NCI-H2196 treated with DMSO at 0.1 percent for 48 hours (cell line): ENCODE data around the gene USP26.
"Not testable (repeated sequence)": the region's sequence is repeated elsewhere in the genome, so short reads cannot be mapped to it uniquely, and the experiment has no call there.

Source experiments
- DNase-seq: peaks from one replicate; lab custom pipeline; 2025; ENCODE audit not compliant: unreplicated experiment; lab: John Stamatoyannopoulos, UW

Gene USP26, protein sequence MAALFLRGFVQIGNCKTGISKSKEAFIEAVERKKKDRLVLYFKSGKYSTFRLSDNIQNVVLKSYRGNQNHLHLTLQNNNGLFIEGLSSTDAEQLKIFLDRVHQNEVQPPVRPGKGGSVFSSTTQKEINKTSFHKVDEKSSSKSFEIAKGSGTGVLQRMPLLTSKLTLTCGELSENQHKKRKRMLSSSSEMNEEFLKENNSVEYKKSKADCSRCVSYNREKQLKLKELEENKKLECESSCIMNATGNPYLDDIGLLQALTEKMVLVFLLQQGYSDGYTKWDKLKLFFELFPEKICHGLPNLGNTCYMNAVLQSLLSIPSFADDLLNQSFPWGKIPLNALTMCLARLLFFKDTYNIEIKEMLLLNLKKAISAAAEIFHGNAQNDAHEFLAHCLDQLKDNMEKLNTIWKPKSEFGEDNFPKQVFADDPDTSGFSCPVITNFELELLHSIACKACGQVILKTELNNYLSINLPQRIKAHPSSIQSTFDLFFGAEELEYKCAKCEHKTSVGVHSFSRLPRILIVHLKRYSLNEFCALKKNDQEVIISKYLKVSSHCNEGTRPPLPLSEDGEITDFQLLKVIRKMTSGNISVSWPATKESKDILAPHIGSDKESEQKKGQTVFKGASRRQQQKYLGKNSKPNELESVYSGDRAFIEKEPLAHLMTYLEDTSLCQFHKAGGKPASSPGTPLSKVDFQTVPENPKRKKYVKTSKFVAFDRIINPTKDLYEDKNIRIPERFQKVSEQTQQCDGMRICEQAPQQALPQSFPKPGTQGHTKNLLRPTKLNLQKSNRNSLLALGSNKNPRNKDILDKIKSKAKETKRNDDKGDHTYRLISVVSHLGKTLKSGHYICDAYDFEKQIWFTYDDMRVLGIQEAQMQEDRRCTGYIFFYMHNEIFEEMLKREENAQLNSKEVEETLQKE

DNA sequence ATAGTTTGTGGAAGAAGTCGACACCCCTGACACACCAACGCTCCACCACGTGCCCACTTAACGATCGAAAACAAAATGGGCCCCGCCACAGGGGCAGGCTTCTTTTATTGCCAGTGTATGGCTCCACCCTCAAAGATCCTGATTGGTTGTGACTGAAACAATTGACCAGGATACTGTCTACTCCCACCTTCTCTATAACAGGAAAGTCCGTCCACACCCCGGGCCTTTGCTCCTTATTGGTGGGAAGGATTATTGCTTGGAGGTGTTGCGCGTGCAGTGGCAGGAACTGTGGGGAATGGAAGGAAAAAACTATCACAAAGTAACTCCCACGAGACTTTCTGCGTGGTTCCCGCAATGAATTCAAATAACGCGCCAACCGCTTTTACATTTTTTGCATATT is at the start of gene USP26:
Gene USP26, minus strand, starts transcription at position 79 of the 400 bp plus-strand sequence. CDS start 68,889 bp downstream, outside the sequence.
- DNase-seq = no peak

DNA sequence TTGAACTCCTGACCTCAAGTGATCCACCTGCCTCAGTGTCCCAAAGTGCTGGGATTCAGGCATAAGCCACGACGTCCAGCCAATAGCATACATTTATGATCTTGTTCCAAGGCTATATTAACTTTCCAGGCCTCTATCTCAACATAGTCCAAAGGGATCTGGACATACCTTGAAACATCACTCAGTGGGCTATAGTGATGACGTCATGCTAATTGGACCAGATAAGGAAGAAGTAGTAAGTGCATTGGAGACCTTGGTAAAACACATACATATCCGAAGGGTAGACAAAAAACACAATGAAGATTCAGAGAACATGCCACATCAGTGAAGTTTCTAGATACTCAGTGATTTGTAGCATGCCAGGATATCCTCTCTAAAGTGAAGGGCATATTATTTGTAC is 37.4 kb upstream of the USP26 start:
- no peak for DNase-seq

DNA sequence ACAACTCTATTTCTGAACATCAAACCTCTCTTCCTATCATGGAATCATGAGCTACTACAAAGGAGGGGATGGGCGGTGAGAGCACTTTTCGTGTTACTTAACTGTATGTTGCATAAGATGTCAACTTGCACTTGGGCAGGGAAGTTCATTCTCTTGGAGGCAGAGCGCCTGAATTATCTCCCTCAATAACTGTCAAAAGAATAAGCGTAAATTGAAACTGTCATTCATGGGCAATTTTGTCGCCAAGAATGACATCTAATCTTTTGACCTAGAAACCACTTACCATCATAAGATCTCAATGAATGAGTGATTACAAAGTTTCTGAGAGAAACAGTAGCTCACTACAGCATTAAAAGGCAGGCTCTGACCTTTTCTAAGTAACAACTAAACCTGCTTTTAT is 23.5 kb upstream of the USP26 start:
- DNase-seq = no peak

DNA sequence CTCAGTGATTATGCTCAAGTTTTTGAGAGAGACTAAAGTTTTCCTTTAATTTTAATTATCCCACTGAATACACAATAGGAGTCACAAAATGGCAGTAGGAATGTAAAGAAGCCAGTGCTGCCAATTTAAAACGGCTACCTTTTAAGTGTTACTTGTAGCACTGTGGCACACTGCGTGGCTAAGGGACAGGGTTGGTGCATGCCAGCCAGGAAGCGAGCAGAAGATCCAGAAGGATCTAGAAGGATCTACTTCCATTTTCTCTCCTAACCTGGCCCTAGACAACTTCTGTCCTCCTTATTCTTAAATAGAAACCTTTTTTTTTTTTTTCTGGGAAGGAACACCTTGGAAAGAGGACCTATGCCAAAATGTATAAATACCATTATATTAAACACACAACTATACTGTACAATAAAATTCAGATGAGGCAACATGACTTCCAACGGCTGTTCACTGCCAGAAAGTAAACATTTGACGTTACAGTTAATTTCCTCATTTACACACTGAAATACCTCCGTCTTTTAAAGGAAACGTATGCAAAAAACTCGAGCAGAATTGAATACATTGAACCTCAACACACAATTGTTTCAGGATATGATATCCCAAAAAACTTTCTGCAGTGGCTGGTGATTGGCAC is 2.7 kb downstream of the USP26 start:
- no peak for DNase-seq

DNA sequence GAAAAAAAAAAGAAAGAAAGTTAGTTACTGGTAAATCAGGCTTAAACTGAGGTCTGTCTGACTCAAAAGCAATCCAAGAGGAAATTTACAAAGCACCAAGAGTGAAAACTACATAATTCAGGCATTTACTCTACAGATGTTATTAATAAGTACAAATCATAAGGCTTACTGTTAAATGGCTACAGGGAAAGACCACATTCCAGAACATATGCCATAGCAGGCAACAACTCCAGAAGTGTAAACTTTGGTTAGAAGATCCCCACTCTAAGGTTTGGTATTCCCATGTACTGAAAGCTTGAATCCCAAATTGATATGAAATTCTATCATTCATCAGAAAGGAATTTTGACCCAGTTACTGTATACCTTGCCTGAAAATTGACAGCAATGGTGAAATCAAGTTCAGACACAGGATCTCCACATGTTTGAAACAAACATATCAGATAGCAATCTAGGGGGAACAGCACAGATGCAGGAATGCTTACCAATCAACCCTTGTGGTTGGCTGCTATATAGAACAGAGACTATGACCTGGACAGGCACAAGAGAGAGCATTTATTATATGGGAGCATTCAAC is 6.6 kb downstream of the USP26 start:
- no peak for DNase-seq

DNA sequence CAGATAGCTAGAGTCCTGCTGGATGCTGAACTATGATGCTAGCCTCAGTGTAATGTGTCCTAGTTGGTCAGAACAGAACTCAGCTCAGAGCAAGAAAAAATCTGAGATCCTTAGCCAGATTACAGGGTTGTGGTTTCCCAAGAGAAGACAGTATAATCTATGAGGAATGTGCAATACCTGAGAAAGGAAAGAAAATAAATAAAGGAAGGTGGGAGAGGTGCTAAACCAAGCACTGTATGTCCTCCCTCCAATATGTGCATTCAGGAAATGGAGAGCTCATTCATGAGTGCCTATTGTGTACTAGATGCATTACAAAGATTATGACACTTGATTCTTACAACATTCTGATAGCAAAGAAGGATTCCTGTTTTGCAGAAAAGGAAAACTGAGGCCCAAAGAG is 7.5 kb downstream of the USP26 start:
- DNase-seq = no peak

DNA sequence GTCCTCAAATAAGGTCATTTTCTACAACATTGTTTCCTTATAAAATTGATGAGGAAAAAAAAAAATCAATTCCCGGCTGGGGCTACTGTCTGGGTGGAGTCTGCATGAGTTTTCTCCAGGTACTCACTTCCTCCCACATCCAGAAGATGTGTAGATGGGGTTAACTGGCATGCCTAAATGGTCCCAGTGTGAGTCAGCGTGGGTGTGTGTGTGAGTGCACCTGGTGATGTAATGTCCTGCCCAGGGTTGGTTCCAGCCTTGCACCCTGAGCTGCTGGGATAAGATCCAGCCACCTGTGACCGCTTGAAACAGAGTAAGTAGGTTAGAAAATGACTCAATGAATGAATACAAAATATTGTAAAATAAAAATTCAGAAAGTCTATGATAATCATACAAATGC is 11.1 kb downstream of the USP26 start:
- DNase-seq = no peak

DNA sequence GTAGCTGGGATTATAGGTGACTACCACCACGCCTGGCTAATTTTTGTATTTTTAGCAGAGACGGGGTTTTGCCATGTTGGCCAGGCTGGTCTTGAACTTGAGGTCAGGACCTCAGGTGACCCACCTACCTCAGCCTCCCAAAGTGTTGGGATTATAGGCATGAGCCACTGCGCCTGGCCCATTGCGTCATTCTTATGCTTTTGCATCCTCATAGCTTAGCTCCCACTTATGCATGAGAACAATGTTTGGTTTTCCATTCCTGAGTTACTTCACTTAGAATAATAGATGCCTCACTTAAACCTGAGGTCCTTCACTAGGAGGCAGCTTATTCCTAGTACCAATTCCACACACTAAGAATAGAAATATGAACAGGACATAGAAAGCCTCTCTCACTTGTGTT is 11.9 kb downstream of the USP26 start:
- not testable (repeated sequence) for DNase-seq

DNA sequence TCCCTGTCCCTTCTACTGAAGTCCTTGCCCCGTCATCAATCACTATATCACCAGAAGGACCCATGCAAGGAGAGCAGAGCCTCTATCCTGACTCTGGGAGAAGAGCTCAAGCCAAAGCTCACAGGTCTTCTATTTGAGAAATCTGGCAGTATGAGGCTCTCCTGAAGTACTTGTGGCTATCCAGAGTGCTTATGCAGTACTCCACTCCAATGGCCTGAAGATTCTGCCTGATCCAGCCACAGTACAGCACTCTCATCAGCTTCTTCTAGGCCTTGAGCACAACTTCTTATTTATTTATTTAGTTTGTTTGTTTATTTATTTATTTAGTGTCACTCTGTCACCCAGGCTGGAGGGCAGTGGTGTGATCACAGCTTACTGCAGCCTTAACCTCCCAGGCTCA is 13.0 kb downstream of the USP26 start:
- no peak for DNase-seq

DNA sequence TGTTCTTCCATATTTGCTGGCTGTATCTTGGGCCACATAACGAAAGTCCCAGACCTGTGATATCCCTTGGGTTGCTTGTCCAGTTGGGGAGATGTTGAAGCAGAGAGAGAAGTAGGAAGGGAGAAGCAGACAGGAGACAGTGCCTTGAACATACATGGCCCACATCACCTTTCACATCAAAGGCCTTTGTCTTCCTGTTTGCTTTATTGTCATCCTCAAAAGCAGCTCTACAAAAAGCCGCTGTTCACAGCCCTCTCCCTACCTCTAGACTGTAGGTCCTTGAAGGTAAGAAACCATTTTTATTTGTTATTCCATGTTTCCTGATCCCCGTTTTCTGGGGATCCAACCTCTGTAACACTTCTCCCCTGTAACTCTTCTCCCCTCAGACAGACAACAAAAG is 14.9 kb downstream of the USP26 start:
- no peak for DNase-seq

DNA sequence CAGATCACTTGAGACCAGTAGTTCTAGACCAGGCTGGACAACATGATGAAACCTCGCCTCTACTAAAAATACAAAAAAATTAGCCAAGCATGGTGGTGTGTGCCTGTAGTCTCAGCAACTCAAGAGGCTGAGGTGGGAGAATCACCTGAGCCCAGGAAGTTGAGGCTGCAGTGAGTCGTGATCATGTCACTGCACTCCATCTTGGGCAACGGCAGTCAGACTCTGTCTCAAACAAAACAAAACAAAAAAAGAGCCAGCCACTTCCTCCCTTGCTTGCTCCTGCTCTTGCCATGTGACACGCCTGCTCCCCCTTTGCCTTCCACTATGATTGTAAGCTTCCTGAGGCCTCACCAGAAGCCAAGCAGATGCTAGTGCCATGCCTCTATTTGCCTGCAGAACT is 19.1 kb downstream of the USP26 start:
- DNase-seq = not testable (repeated sequence)

DNA sequence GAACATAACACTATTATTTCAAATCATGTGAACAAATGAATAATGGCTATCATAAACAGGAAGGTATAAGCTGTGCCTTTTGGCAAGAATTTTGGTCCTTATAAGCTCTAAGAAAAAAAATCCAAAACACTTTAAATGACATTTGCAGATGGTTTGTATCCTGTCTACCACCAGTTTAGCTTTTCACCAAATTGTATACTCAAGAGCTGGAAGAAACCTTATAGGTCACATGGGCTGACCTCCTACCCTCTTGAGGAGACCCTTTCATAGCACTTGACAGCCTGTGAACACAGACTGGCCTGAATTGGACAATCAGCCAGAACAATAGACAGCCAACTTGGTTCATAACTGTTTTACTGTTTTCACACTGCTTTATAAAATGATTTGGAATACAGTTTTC is 24.3 kb downstream of the USP26 start:
- DNase-seq = no peak

DNA sequence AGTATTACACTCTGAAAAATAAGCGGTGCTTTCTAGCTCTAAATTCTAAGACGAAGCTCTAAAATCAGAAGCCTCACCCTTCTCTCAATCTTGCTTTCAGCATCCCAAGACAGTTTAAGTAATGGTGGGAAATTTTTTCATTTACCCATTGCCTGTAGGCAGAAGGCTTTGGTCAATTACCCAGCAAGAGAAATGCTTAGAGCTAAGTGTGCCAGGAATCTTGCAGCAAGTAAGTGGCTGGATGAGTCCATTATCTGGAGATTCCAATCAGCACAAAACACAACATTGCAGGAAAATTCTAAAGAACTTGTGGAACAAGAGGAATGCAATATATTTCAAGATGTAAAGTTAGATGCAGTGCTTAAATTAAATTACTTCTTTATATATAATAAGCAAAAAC is 28.4 kb downstream of the USP26 start:
- DNase-seq = no peak

DNA sequence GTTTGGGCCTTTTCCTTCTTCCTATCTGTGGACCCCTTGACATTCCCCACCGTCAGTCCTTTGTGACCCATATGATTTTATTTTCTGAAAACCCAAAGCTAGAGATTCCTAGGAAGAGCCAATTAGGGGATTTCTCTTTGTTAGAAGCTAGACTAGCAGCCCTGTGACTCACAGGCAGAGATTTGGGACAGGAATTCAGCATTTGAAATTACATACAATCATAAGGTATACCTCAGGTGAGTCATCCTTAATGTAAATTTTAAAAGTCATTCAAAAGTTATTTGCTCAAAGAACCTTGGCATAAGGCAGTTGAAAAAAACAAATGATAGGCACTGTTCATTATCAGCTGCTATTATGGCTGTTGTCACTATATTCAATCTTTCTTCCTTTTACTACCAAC is 40.6 kb downstream of the USP26 start:
- no peak for DNase-seq

DNA sequence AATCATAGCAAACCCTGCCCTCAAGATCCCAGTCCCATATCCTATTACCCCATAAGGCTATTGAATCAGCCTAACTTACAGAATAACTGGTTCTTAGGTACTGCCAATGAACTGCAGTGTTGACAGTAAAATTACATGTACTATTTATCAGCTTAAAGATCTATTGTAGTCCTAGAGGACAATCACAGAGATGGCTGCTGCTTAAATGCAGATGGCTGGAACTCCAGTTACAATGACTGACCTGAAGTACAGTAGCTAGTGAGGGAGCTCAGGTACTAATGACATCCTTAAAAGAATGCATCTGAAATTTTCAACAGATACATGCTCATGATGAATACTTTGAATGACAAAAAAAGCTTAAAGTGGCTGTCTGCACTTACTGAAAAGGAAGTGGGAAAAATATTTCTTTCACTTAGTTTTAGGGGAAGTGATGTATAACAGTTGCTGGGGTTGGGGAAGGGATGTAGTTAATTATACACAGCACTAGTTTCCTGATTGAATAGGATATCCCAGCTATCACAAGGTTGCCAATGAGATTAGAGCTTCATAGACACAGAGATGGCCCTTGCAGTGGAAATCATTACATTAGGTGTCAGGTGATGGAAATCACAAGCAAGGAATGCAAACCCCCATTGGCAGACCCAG is 42.0 kb downstream of the USP26 start:
- no peak for DNase-seq

DNA sequence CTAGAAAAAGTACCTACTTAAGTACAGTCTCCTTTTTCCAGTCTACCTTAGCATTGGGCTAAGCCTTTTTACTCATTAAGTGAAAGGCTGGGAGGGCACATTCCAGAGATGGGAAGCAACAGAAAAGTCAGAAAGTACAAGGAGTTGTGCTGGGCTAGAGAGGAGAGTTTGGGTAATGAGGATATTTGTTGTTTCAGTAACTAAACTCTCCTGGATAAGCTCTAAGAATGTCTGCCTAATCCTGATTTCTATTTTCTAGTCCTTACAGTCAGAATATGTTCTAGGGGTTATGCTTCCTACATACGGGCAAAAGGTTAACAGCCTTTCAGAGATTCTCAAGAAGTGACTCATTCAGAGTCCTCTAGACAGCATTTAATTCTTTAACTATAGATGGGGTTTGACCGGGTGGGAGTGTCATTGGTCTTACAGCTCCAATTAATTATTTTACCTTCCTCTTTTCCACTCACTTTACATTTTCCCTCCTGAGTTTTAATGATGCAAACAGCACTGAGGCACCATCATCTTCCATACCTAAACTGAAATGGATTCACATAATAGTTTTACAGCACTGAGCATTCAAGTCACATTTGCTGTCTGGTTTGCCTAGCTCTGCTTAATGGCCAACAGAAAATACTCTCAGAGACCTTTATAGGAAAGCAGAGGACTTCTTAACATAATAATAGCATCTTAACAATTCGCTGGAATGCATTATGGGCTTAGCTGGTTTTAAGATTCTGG is 42.9 kb downstream of the USP26 start:
- DNase-seq = no peak

DNA sequence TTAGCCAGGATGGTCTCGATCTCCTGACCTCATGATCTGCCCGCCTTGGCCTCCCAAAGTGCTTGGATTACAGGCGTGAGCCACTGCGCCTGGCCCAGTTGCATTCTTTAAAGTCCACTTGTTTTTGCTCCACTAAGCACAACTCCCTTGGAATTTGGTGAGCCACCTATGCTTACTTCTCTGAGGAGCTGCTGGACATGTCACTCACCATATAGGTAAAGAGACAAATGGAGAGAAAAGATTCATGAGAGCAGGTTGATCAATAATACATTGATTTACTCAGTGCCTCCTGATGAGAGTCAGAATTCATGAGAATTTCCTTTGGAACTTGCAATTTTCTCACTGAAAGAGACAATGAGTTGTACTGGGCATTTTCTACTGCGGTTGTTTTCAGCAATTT is 48.2 kb downstream of the USP26 start:
- no peak for DNase-seq

DNA sequence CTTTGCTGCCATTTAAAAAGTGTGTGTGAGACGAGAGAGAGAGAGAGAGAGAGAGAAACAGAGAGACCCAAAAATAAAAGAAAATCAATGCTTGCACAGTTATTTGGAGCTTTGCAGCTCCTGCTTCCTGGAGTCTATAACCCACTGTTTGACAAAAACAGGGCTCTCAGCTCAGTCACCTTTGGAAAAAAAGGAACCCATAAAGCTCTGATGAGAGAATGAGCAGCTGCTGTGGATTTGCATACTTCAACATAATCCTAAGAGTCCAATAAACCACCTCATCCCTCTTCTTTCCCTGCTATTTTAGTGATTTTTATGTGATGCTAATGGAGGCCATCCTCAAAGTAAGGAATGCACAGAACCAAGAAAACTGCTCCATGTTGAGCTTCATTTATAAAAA is 50.3 kb downstream of the USP26 start:
- DNase-seq = no peak

DNA sequence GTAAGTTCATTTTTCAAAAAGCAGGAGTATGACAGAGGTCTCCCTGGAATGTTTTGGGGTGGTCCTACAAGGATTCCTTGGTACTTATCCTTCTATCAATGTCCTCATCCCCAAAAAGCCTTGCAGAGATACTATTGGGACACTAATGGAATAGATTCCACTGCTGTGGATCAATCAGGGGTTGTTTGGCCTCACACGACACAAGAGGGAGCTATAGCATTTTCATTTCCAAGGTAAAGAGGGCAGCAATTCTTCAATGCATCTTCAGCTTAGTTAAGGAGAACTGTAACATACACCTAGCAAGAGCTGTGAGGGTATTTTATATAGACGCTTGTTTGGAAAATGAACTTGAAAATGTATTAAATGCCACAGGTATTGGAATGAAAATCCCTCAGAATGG is 50.9 kb downstream of the USP26 start:
- DNase-seq = no peak

DNA sequence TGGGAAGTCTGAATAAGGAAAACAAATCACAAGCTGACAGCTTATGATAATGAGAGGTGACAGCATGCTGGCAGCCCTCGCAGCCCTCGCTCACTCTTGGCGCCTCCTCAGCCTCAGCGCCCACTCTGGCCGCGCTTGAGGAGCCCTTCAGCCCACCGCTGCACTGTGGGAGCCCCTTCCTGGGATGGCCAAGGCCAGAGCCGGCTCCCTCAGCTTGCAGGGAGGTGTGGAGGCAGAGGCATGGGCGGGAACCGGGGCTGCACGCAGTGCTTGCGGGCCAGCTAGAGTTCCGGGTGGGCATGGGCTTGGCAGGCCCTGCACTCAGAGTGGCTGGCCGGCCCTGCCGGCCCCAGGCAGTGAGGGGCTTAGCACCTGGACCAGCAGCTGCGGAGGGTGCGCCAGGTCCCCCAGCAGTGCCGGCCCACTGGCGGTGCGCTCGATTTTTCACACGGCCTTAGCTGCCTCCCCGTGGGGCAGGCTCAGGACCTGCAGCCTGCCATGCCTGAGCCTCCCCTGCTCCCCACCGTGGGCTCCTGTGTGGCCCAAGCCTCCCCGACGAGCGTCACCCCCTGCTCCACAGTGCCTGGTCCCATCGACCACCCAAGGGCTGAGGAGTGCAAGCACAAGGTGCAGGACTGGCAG is 52.6 kb downstream of the USP26 start:
- not testable (repeated sequence) for DNase-seq
